GM12864 (cell line): ENCODE results near the gene FIGNL1.

Experiments used
- DNase-seq: peaks from one replicate; pipeline ENCODE4 v3.0.0-alpha.2; 2011; ENCODE audit warnings: low read depth
- H3K4me3 ChIP-seq: 2 replicates; pipeline ENCODE4 v1.5.1; 2011; ENCODE audit warnings: mild to moderate bottlenecking, low read depth, low read length, control low read depth
- TF ChIP-seq, protein P1 (sequence below): IDR thresholded peaks from 2 replicates; pipeline ENCODE4 v1.5.1; 2011; ENCODE audit warnings: low read depth, mild to moderate bottlenecking, moderate library complexity, low read length, control low read depth, inconsistent platforms; ENCODE audit errors: missing control alignments

The FIGNL1 gene

DNA sequence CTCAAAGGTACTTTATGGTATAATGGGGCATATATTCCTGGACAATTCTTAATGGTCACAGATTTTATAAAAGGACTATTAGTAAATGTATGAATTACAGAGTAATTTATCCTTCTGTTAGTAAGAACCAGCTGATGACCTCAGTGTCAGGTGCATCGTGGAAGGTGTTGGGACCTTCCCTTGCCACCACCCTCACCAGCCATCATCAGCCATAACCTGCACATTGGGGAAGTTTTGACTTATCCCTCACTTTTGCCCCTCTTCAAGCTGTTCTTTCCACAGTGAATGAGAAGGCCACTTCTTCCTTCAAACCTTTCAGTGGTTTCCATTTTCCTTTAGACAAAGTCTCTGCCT lies 52.2 kb downstream of the FIGNL1 start:
- DNase-seq: no peak
- H3K4me3 ChIP-seq: no peak overlapping the region
- TF ChIP-seq, protein P1, sequence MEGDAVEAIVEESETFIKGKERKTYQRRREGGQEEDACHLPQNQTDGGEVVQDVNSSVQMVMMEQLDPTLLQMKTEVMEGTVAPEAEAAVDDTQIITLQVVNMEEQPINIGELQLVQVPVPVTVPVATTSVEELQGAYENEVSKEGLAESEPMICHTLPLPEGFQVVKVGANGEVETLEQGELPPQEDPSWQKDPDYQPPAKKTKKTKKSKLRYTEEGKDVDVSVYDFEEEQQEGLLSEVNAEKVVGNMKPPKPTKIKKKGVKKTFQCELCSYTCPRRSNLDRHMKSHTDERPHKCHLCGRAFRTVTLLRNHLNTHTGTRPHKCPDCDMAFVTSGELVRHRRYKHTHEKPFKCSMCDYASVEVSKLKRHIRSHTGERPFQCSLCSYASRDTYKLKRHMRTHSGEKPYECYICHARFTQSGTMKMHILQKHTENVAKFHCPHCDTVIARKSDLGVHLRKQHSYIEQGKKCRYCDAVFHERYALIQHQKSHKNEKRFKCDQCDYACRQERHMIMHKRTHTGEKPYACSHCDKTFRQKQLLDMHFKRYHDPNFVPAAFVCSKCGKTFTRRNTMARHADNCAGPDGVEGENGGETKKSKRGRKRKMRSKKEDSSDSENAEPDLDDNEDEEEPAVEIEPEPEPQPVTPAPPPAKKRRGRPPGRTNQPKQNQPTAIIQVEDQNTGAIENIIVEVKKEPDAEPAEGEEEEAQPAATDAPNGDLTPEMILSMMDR: no peak

GRCh38 chr7:50397320-50397970 lies 52.7 kb downstream of the FIGNL1 start:
- no peak overlapping the region for H3K4me3 ChIP-seq
- TF ChIP-seq, protein P1: no peak
- peak; percentile 24 for DNase-seq

- H3K4me3 ChIP-seq: no peak overlapping the region
- no peak for DNase-seq
- TF ChIP-seq, protein P1: no peak
These were observed 53.3 kb downstream of the FIGNL1 start for GRCh38 chr7:50396856-50397255.

- DNase-seq: no peak
- TF ChIP-seq, protein P1: no peak
These were observed 55.8 kb downstream of the FIGNL1 start for GRCh38 chr7:50394315-50394714.

More at GRCh38 chr7:50394315-50394714, 55.8 kb downstream of the FIGNL1 start:
- H3K4me3 ChIP-seq: no peak overlapping the region
